GM21381 (cell line): ENCODE measurements around the gene RNF138.
"Not testable (repeated sequence)": the region's sequence is repeated elsewhere in the genome, so short reads cannot be mapped to it uniquely, and the experiment has no call there.

ENCODE experiments used
- ATAC-seq: cut with Tn5 transposase; IDR thresholded peaks from one replicate; pipeline ENCODE4 v1.9.1; 2021; ENCODE audit warnings: mild to moderate bottlenecking, moderate library complexity; ENCODE audit not compliant: unreplicated experiment

The RNF138 gene

DNA sequence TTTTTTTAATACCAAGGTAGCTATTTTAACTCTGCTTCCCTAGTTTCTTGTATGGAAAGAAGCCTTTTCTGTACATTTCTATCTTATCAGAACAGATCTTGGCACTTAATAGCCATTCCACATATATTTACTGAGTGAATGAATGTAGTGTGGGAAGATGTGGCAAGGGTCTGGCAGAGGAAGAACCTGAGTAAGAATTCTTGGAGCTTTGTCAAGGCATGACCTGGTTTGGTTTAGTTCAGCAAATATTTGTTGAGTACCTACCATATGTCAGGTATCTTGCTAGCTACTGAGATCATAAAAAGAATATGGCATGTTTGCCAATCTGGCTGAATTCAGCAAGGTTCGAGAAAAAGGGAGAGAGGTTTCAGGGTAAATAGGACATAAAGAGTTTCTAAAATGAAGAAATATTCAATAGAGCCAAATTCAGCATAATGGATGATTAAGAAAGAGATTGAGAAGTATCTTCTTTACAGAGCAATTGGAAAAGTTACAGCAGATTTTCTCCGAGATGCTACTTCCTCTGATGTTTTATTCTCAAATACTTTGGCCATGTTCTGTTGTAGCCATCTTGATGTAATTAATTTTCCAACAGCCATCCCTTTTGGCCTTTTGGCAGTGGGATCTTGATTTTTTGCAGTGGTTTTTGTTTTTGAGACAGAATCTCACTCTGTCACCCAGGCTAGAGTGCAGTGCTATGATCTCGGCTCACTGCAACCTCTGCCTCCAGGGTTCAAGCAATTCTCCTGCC, 76.5 kb downstream of the RNF138 start:
- ATAC-seq = no peak

DNA sequence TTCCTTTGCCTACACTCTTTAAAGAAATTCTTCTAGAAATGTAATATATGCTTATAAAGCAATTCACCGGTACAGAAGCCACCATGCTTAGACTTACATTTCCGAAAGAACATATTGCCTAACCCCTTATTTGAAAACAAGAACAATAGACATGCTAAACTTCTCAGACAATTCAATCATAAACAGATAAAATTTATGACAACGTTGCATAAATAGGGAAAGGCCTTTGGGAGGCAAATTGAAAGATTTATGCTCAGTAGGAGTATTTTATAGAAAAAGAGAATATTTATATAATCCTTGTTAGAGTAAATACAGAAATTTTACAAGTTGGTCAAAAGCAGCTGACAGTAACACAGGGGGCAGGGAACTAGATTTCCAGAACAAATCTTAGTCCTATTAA, 82.0 kb downstream of the RNF138 start:
- no peak for ATAC-seq

DNA sequence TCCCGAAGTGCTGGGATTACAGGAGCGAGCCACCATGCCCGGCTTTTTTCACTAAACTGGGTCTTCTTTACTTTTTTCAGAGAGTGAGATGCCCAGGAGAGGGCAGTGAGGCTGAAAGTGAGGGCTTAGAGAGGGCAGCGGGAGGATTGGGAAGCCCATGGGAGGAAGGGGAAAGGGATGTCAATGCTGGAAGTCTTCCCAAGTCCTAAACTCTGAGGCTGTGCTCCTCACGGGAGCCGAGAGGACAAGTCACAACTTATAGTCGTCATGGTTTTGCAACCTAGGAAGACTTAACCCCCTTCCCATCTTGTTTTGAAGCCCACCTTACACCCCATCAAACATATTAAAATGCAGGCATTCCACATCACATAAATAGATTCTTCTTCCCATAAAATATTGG, 83.0 kb downstream of the RNF138 start:
- ATAC-seq = no peak

DNA sequence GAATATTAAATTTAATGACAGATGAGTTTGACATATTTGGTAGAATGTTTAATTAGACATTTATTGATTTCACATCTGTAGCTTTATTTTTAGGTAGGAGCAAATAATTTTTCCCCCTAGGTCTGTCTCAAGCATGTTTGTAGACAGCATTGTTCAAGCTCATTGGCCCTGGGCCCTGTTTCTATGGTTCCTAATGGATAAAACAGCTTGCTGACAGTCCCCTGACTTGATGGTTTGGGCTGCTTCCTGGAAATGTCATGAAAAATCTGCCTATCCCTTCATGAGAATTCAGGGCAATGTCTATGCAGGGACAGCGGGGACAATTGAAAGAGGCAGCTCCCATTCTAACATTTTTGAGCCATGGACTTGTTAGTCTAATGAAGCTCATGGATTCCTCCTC, 83.6 kb downstream of the RNF138 start:
- no peak for ATAC-seq

DNA sequence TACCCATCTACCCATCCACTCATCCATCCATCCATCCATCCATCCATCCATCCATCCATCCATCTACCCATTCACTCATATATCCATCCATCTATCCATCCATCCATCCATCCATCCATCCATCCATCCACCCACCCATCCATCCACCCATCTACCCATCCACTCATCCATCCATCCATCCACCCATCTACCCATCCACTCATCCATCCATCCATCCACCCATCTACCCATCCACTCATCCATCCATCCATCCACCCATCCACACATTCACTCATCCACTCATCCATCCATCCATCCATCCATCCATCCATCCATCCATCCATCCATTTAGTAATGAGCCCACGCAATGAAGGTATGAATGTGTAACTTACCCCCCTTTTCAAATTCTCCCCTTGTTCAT, 85.1 kb downstream of the RNF138 start:
- not testable (repeated sequence) for ATAC-seq

DNA sequence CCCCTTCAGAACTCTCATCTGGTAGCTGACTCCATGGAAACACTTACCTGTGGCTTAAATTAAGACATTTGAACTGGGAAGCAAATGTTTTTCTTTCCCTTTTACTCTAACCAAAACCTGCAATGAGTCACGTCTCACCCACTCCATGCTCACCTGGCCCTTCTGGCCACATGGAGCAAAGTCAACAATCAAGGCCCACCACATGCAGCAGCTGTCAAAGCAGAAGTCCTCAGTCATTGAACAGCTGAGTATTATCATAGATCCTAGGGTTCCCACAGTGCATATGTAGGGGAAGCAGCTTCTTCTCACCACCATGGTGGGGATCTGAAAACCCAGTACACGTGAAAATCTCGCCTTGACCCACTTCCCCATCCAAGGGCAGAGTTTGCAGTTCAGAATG, 85.9 kb downstream of the RNF138 start:
- ATAC-seq = no peak
